GM23338 (cell line): ENCODE measurements around the gene TPX2. TPM values are rescaled to one million over a fixed set of nuclear protein-coding genes. Genes with fewer than 3 reads are reported as not detected.

ENCODE experiments used
- ATAC-seq: fragments of 200-7000 bp; cut with Tn5 transposase; 3 replicates; pipeline ENCODE4 v1.9.1; 2020
- DNase-seq: peaks from one replicate; pipeline ENCODE4 v3.0.0-alpha.2; 2015; ENCODE audit warnings: low spot score
- H2AFZ ChIP-seq: fragments of 200-600 bp; sonication (generic); 2 replicates; pipeline ENCODE4 v1.8.0; 2016; ENCODE audit warnings: antibody characterized with exemption, mild to moderate bottlenecking, moderate library complexity
- H3F3A ChIP-seq: fragments of 200-600 bp; sonication (generic); replicated peaks from 2 replicates; pipeline ENCODE4 v1.8.0; 2017; ENCODE audit warnings: antibody characterized with exemption, mixed run types, low read depth
- H3K27ac ChIP-seq: fragments of 200-600 bp; sonication (generic); 2 replicates; pipeline ENCODE4 v1.6.1; 2016; ENCODE audit warnings: low read depth
- H3K27me3 ChIP-seq: fragments of 200-600 bp; sonication (generic); 2 replicates; pipeline ENCODE4 v1.8.0; 2016; ENCODE audit warnings: mild to moderate bottlenecking, mixed run types, moderate library complexity; ENCODE audit not compliant: insufficient read depth
- H3K36me3 ChIP-seq: fragments of 200-600 bp; sonication (generic); 2 replicates; pipeline ENCODE4 v1.8.0; 2016; ENCODE audit warnings: mild to moderate bottlenecking; ENCODE audit not compliant: insufficient read depth
- H3K4me1 ChIP-seq: fragments of 200-600 bp; sonication (generic); 2 replicates; pipeline ENCODE4 v1.8.0; 2016; ENCODE audit warnings: mild to moderate bottlenecking, moderate library complexity; ENCODE audit not compliant: insufficient read depth
- H3K4me2 ChIP-seq: fragments of 200-600 bp; sonication (generic); 2 replicates; pipeline ENCODE4 v1.7.1; 2017; ENCODE audit warnings: mixed run types
- H3K4me3 ChIP-seq: fragments of 200-600 bp; sonication (generic); 2 replicates; pipeline ENCODE4 v1.6.1; 2016; ENCODE audit warnings: mixed run types
- H3K79me2 ChIP-seq: fragments of 200-600 bp; sonication (generic); replicated peaks from 2 replicates; pipeline ENCODE4 v1.8.0; 2017; ENCODE audit warnings: mild to moderate bottlenecking; ENCODE audit not compliant: insufficient read depth
- H3K9me2 ChIP-seq: fragments of 200-600 bp; sonication (generic); 2 replicates; pipeline ENCODE4 v1.8.0; 2017; ENCODE audit not compliant: insufficient read depth
- H4K20me1 ChIP-seq: fragments of 200-600 bp; sonication (generic); replicated peaks from 2 replicates; pipeline ENCODE4 v1.8.0; 2017; ENCODE audit warnings: mild to moderate bottlenecking; ENCODE audit not compliant: insufficient read depth
- H3K27ac Mint-ChIP-seq: 2 replicates; pipeline ENCODE4 v1.8.0; 2020; ENCODE audit warnings: inconsistent platforms, mild to moderate bottlenecking, moderate library complexity, mixed read lengths
- H3K27me3 Mint-ChIP-seq: 3 replicates; pipeline ENCODE4 v1.8.0; 2022; ENCODE audit warnings: low read depth, mild to moderate bottlenecking, moderate library complexity, mixed read lengths, inconsistent platforms; ENCODE audit not compliant: insufficient read depth, poor library complexity
- H3K36me3 Mint-ChIP-seq: 3 replicates; pipeline ENCODE4 v1.8.0; 2021; ENCODE audit warnings: low read depth, mild to moderate bottlenecking, inconsistent platforms, moderate library complexity, mixed read lengths
- H3K4me1 Mint-ChIP-seq: 3 replicates; pipeline ENCODE4 v1.8.0; 2020; ENCODE audit warnings: mild to moderate bottlenecking, inconsistent platforms, mixed read lengths
- H3K4me3 Mint-ChIP-seq: 3 replicates; pipeline ENCODE4 v1.8.0; 2021; ENCODE audit warnings: moderate library complexity, mild to moderate bottlenecking, inconsistent platforms, mixed read lengths
- H3K9me3 Mint-ChIP-seq: 3 replicates; pipeline ENCODE4 v1.8.0; 2020; ENCODE audit warnings: moderate library complexity, mild to moderate bottlenecking, inconsistent platforms, mixed read lengths
- CREB1 ChIP-seq: fragments of 250-450 bp; sonication (Bioruptor Pico); IDR thresholded peaks from 2 replicates; pipeline ENCODE4 v1.5.0; 2020; ENCODE audit warnings: low read depth, mild to moderate bottlenecking, moderate library complexity
- EZH2 ChIP-seq: fragments of 200-600 bp; sonication (generic); IDR thresholded peaks from one replicate; pipeline ENCODE4 v1.8.0; 2017; ENCODE audit warnings: antibody characterized with exemption, mild to moderate bottlenecking, low read depth; ENCODE audit not compliant: unreplicated experiment
- JUNB ChIP-seq: IDR thresholded peaks from one replicate; pipeline ENCODE4 v1.6.1; 2016; ENCODE audit warnings: antibody characterized with exemption; ENCODE audit not compliant: unreplicated experiment
- NANOG ChIP-seq: IDR thresholded peaks from 2 replicates; pipeline ENCODE4 v1.6.1; 2016; ENCODE audit warnings: antibody characterized with exemption, borderline replicate concordance
- POLR2AphosphoS5 ChIP-seq: IDR thresholded peaks from 2 replicates; pipeline ENCODE4 v1.6.1; 2016; ENCODE audit warnings: antibody characterized with exemption, low read depth
- STAT1 ChIP-seq: IDR thresholded peaks from one replicate; pipeline ENCODE4 v1.6.1; 2016; ENCODE audit warnings: antibody characterized with exemption; ENCODE audit not compliant: unreplicated experiment
- ZNF114 ChIP-seq: fragments of 250-450 bp; sonication (Bioruptor Pico); IDR thresholded peaks from 2 replicates; pipeline ENCODE4 v1.5.0; 2020; ENCODE audit warnings: mild to moderate bottlenecking, moderate library complexity
- ZNF331 ChIP-seq: fragments of 250-450 bp; sonication (Bioruptor Pico); IDR thresholded peaks from 2 replicates; pipeline ENCODE4 v1.5.0; 2020; ENCODE audit warnings: low read depth, mild to moderate bottlenecking, moderate library complexity
- polyA plus RNA-seq: library from polyadenylated mRNA; unstranded; fragments of >200 nt; fragmentation: Nextera tagmentation; extraction: Ambion mirVana; gene quantifications from 2 replicates; pipeline ENCODE4 v1.2.1, GENCODE V29; 2016
- total RNA-seq: library from RNA; depleted of rRNA; stranded (reverse); fragments of >200 nt; shearing (Covaris generic); gene quantifications from 2 replicates; pipeline ENCODE4 v1.2.3, GENCODE V29; 2014
- TF ChIP-seq, protein P1 (sequence below): IDR thresholded peaks from one replicate; pipeline ENCODE4 v1.6.1; 2018; ENCODE audit warnings: antibody characterized with exemption; ENCODE audit not compliant: unreplicated experiment
- TF ChIP-seq, protein P2 (sequence below), 2 experiments: fragments of 200-600 bp in 1 of 2; sonication (generic) in 1 of 2; conservative IDR thresholded peaks; 2 replicates each; pipeline versions ENCODE4 v1.5.1 to v1.6.1; 2016 to 2017; ENCODE audit warnings: antibody characterized with exemption in 2 of 2, low read depth in 2 of 2, mild to moderate bottlenecking in 2 of 2, moderate library complexity in 1 of 2
- TF ChIP-seq, protein P3 (sequence below): fragments of 250-450 bp; sonication (Bioruptor Pico); IDR thresholded peaks from 2 replicates; pipeline ENCODE4 v1.5.0; 2020; ENCODE audit warnings: mild to moderate bottlenecking, moderate library complexity

The TPX2 gene
- total and polyA plus RNA-seq, 2 experiments from 2014 or later: 101 to 159 TPM

DNA sequence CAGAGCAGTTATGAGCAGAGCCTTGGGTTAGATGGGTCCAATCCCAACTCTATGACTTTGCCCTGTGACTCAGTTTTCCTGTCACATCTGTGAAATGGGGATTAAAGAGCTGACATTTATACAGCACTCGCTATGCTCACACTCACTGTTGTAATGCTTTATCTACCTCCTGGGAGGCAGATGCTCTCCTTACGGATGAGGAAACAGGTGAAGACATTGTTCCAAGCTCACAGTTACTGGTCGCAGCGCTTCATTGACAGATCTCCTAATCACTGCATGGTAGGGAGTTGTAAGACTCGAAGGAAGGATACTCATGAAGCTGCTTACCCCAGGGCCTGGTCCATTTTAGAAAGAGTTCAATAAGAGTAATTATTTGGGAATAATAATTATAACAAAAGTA is 77.1 kb downstream of the TPX2 start:
- Histone ChIP-seq H3F3A (0 out of 2 replicates have a peak, but pooled peaks cover 6% of the 10 kb centered on the region), H2AFZ (no peak overlapping the region), H3K4me2 (no peak overlapping the region), H3K4me3 (no peak overlapping the region), H3K27me3 (no peaks in the 10 kb centered on the region), H3K27ac (no peak overlapping the region), H3K79me2 (no peaks in the 10 kb centered on the region), H3K4me1 (peaks cover 8% of the 10 kb centered on the region), H4K20me1 (peaks cover 7% of the 10 kb centered on the region), H3K9me2 (no peaks in the 10 kb centered on the region), H3K36me3 (no peaks in the 10 kb centered on the region)
- H3K27me3 Mint-ChIP-seq: peaks cover 9% of the 10 kb centered on the region
- TF ChIP-seq STAT1: no peak
- no peak for TF ChIP-seq NANOG
- TF ChIP-seq POLR2AphosphoS5: no peak
- TF ChIP-seq EZH2: no peak
- TF ChIP-seq, protein P1, sequence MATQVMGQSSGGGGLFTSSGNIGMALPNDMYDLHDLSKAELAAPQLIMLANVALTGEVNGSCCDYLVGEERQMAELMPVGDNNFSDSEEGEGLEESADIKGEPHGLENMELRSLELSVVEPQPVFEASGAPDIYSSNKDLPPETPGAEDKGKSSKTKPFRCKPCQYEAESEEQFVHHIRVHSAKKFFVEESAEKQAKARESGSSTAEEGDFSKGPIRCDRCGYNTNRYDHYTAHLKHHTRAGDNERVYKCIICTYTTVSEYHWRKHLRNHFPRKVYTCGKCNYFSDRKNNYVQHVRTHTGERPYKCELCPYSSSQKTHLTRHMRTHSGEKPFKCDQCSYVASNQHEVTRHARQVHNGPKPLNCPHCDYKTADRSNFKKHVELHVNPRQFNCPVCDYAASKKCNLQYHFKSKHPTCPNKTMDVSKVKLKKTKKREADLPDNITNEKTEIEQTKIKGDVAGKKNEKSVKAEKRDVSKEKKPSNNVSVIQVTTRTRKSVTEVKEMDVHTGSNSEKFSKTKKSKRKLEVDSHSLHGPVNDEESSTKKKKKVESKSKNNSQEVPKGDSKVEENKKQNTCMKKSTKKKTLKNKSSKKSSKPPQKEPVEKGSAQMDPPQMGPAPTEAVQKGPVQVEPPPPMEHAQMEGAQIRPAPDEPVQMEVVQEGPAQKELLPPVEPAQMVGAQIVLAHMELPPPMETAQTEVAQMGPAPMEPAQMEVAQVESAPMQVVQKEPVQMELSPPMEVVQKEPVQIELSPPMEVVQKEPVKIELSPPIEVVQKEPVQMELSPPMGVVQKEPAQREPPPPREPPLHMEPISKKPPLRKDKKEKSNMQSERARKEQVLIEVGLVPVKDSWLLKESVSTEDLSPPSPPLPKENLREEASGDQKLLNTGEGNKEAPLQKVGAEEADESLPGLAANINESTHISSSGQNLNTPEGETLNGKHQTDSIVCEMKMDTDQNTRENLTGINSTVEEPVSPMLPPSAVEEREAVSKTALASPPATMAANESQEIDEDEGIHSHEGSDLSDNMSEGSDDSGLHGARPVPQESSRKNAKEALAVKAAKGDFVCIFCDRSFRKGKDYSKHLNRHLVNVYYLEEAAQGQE: no peak
- TF ChIP-seq, protein P2, sequence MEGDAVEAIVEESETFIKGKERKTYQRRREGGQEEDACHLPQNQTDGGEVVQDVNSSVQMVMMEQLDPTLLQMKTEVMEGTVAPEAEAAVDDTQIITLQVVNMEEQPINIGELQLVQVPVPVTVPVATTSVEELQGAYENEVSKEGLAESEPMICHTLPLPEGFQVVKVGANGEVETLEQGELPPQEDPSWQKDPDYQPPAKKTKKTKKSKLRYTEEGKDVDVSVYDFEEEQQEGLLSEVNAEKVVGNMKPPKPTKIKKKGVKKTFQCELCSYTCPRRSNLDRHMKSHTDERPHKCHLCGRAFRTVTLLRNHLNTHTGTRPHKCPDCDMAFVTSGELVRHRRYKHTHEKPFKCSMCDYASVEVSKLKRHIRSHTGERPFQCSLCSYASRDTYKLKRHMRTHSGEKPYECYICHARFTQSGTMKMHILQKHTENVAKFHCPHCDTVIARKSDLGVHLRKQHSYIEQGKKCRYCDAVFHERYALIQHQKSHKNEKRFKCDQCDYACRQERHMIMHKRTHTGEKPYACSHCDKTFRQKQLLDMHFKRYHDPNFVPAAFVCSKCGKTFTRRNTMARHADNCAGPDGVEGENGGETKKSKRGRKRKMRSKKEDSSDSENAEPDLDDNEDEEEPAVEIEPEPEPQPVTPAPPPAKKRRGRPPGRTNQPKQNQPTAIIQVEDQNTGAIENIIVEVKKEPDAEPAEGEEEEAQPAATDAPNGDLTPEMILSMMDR (conservative IDR thresholded peaks at IDR 0.05; ENCODE audit: low read depth in 2 of 2): no peak
- TF ChIP-seq JUNB: no peak
- no peak for TF ChIP-seq CREB1 (CRISPR knock-in tag)
- TF ChIP-seq ZNF114 (CRISPR knock-in tag): no peak
- TF ChIP-seq ZNF331: no peak
- TF ChIP-seq, protein P3, sequence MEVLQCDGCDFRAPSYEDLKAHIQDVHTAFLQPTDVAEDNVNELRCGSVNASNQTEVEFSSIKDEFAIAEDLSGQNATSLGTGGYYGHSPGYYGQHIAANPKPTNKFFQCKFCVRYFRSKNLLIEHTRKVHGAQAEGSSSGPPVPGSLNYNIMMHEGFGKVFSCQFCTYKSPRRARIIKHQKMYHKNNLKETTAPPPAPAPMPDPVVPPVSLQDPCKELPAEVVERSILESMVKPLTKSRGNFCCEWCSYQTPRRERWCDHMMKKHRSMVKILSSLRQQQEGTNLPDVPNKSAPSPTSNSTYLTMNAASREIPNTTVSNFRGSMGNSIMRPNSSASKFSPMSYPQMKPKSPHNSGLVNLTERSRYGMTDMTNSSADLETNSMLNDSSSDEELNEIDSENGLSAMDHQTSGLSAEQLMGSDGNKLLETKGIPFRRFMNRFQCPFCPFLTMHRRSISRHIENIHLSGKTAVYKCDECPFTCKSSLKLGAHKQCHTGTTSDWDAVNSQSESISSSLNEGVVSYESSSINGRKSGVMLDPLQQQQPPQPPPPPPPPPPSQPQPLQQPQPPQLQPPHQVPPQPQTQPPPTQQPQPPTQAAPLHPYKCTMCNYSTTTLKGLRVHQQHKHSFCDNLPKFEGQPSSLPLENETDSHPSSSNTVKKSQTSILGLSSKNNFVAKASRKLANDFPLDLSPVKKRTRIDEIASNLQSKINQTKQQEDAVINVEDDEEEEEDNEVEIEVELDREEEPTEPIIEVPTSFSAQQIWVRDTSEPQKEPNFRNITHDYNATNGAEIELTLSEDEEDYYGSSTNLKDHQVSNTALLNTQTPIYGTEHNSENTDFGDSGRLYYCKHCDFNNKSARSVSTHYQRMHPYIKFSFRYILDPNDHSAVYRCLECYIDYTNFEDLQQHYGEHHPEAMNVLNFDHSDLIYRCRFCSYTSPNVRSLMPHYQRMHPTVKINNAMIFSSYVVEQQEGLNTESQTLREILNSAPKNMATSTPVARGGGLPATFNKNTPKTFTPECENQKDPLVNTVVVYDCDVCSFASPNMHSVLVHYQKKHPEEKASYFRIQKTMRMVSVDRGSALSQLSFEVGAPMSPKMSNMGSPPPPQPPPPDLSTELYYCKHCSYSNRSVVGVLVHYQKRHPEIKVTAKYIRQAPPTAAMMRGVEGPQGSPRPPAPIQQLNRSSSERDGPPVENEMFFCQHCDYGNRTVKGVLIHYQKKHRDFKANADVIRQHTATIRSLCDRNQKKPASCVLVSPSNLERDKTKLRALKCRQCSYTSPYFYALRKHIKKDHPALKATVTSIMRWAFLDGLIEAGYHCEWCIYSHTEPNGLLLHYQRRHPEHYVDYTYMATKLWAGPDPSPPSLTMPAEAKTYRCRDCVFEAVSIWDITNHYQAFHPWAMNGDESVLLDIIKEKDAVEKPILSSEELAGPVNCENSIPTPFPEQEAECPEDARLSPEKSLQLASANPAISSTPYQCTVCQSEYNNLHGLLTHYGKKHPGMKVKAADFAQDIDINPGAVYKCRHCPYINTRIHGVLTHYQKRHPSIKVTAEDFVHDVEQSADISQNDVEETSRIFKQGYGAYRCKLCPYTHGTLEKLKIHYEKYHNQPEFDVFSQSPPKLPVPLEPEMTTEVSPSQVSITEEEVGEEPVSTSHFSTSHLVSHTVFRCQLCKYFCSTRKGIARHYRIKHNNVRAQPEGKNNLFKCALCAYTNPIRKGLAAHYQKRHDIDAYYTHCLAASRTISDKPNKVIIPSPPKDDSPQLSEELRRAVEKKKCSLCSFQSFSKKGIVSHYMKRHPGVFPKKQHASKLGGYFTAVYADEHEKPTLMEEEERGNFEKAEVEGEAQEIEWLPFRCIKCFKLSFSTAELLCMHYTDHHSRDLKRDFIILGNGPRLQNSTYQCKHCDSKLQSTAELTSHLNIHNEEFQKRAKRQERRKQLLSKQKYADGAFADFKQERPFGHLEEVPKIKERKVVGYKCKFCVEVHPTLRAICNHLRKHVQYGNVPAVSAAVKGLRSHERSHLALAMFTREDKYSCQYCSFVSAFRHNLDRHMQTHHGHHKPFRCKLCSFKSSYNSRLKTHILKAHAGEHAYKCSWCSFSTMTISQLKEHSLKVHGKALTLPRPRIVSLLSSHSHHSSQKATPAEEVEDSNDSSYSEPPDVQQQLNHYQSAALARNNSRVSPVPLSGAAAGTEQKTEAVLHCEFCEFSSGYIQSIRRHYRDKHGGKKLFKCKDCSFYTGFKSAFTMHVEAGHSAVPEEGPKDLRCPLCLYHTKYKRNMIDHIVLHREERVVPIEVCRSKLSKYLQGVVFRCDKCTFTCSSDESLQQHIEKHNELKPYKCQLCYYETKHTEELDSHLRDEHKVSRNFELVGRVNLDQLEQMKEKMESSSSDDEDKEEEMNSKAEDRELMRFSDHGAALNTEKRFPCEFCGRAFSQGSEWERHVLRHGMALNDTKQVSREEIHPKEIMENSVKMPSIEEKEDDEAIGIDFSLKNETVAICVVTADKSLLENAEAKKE (CRISPR knock-in tag): no peak
- H3K36me3 Mint-ChIP-seq: no peaks in the 10 kb centered on the region
- H3K4me3 Mint-ChIP-seq: no peak overlapping the region; the same call in 2 of the 3 replicates
- H3K4me1 Mint-ChIP-seq: peaks cover 9% of the 10 kb centered on the region
- no peak overlapping the region for H3K27ac Mint-ChIP-seq
- DNase-seq (no peak), ATAC-seq (no peak)
- no peaks in the 10 kb centered on the region for H3K9me3 Mint-ChIP-seq
